ENCODE results near the gene TIMD4. TPM values are rescaled to one million over a fixed set of nuclear protein-coding genes. Genes with fewer than 3 reads are reported as not detected.

TIMD4 gene
- total RNA-seq: 10 to 100 TPM in 2 of 6 experiments, 1 to 10 TPM in 2, under 1 TPM in 2; 0.31 to 16.3 (median 4.8) TPM
- long read RNA-seq: 0 reads

DNA sequence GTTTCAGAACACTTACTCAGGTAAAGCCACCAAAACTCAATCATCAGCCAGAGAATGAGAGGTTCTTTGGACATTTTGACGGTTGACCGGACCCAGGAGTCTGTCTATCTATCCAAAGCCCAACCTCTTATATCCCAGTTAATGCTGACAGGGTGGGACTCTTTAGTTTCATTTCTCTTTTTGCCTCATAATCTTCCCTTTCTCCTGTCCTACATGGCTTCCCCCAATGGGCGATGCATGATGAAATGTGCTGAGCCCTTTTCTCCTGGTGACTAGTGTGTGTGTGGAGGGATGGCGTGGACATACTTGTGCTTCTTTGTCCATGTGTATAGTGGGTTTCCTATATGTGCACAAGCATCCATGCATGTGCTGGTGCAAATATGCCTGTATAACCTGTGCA lies at the start of gene TIMD4:
Gene TIMD4, minus strand, starts transcription at position 102 of the 400 bp plus-strand sequence. Its CDS starts 28 bp downstream, at position 74.
- Histone ChIP-seq H3K36me3 (no peaks in the 10 kb centered on the region), H3K4me3 (peak within 1 kb of the TSS in 1 of 3 donors; percentile 13), H3K27ac (no peak within 1 kb of the TSS), H3K9me3 (peaks cover 0 to 4% (median 0%) of the 10 kb centered on the region in 4 donors), H3K27me3 (no peaks in the 10 kb centered on the region), H3K4me1 (no peaks in the 10 kb centered on the region)
- ATAC-seq (peak; percentile 50 to 79 (median 52)), DNase-seq (no peak)
- TF ChIP-seq, protein P1, sequence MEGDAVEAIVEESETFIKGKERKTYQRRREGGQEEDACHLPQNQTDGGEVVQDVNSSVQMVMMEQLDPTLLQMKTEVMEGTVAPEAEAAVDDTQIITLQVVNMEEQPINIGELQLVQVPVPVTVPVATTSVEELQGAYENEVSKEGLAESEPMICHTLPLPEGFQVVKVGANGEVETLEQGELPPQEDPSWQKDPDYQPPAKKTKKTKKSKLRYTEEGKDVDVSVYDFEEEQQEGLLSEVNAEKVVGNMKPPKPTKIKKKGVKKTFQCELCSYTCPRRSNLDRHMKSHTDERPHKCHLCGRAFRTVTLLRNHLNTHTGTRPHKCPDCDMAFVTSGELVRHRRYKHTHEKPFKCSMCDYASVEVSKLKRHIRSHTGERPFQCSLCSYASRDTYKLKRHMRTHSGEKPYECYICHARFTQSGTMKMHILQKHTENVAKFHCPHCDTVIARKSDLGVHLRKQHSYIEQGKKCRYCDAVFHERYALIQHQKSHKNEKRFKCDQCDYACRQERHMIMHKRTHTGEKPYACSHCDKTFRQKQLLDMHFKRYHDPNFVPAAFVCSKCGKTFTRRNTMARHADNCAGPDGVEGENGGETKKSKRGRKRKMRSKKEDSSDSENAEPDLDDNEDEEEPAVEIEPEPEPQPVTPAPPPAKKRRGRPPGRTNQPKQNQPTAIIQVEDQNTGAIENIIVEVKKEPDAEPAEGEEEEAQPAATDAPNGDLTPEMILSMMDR (IDR thresholded peaks at IDR 0.05): no peak
- no peak for TF ChIP-seq POLR2A (IDR thresholded peaks at IDR 0.05)
- WGBS (ENCODE audit: insufficient coverage, low coverage, low lambda C conversion rate, missing lambda C conversion rate): 60% methylated on average over 4 of the region's 4 CpGs
- intact Hi-C loops (cut with DNase I): no loop called here

DNA sequence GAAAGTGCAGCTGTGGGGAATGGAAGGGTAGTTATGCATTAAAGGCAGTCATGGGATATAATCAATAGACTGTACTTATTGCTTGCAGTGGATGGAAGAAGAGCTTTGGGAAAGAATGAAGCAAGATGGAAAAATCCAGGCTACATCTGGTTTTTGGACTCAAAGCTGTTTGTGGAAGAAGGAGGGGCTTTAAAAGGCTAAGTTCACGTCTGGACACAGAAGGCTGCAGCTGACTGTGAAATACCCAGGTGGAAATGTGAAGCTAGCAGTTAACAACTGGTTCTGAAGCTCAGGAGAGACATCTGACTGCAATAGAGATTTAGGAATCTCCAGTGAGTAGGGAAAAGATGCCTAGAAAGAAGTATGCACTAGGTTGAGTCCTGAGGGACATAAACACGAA lies 43.2 kb upstream of the TIMD4 start:
- no peaks in the 10 kb centered on the region for H3K4me1 ChIP-seq
- DNase-seq (no peak), ATAC-seq (no peak)
- H3K36me3 ChIP-seq: no peaks in the 10 kb centered on the region
- 38% methylated on average over 2 of the region's 2 CpGs for WGBS (ENCODE audit: insufficient coverage, low coverage, low lambda C conversion rate, missing lambda C conversion rate)
- no peaks in the 10 kb centered on the region for H3K9me3 ChIP-seq
- no peak overlapping the region for H3K4me3 ChIP-seq
- H3K27me3 ChIP-seq: no peaks in the 10 kb centered on the region
- H3K27ac ChIP-seq: no peak overlapping the region
- intact Hi-C loops (cut with DNase I): no loop called here
- TF ChIP-seq, protein P1 (IDR thresholded peaks at IDR 0.05): no peak
- TF ChIP-seq POLR2A (IDR thresholded peaks at IDR 0.05): no peak

DNA sequence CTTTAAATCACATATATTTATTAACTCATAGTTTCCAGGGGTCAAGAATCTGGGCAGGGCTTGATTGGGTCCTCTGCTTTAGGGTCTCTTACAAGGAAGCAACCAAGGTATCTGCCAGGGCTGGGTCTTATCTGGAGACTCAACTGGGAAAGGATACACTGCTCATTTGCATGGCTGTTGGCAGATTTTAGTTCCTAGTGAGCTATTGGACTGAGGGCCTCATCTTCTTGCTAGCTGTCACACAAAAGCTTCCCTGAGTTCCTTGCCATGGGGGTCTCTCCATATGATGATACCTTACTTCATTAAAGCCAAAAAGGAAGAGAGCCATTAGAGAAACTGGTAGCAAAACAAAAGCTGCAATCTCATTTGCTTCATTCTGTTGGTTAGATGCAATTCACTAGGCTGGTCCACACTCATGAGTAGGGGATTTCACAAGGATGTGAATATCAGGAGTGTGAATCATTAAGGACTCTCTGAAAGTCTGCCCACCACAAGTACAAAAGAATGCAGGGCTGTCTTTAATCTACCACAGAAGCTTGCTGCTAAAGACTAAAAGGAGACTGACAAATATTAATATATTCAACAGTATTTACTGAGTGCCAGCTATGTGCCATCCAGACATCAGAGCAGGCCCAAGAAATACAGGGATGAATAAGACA lies 42.0 kb upstream of the TIMD4 start:
- no peak for DNase-seq
- no peak for ATAC-seq
- intact Hi-C loops (cut with DNase I): no loop called here
- Histone ChIP-seq H3K27ac (no peak overlapping the region), H3K4me3 (no peak overlapping the region), H3K36me3 (no peaks in the 10 kb centered on the region), H3K27me3 (no peaks in the 10 kb centered on the region), H3K9me3 (no peaks in the 10 kb centered on the region), H3K4me1 (no peaks in the 10 kb centered on the region)
- TF ChIP-seq, protein P1 (IDR thresholded peaks at IDR 0.05): no peak
- TF ChIP-seq POLR2A (IDR thresholded peaks at IDR 0.05): no peak

DNA sequence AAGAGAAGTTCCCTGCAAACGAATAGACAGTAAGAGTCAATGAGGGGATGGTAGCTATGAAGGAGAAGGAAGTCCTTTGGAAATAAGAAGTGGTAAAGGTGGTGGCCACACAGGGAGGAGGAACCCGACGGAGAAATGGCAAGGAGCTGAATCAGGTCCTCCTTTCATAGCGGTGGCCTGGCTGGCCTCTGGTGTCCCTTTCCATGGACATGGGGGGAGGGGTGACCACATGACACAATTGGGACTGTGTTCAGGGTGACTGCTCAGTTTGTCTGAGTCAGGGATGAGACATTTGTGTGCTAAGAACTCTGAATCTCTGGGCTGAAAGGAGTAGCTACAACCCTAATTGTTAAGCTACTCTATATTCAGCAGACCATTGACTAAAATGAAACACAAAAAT lies 28.7 kb upstream of the TIMD4 start:
- Histone ChIP-seq H3K27me3 (no peaks in the 10 kb centered on the region), H3K9me3 (no peaks in the 10 kb centered on the region), H3K4me1 (no peaks in the 10 kb centered on the region), H3K27ac (no peak overlapping the region), H3K4me3 (no peak overlapping the region), H3K36me3 (no peaks in the 10 kb centered on the region)
- ATAC-seq: peak in 1 of 4 donors; percentile 44
- TF ChIP-seq POLR2A (IDR thresholded peaks at IDR 0.05): no peak
- TF ChIP-seq, protein P1 (IDR thresholded peaks at IDR 0.05): no peak
- 82% methylated on average over 4 of the region's 4 CpGs for WGBS (ENCODE audit: insufficient coverage, low coverage, low lambda C conversion rate, missing lambda C conversion rate)
- intact Hi-C loops (cut with DNase I): no loop called here
- peak in 1 of 3 donors; percentile 27 for DNase-seq

Data from right lobe of liver (tissue), 6 donors.